H1 (cell line): Measurements from ENCODE around the gene ALPP. TPM values are rescaled to one million over a fixed set of nuclear protein-coding genes. Genes with fewer than 3 reads are reported as not detected.

Experiments
- CTCF ChIA-PET: fragments of 300-600 bp; sonication (Branson Sonifier 250); formaldehyde crosslinking; loops from one replicate; lab custom pipeline; 2021; ENCODE audit not compliant: partially characterized antibody; lab: Charles Lee
- POLR2A ChIA-PET: fragments of 300-600 bp; sonication (Branson Sonifier 250); formaldehyde crosslinking; loops from one replicate; lab custom pipeline; 2021; ENCODE audit warnings: inconsistent platforms; ENCODE audit not compliant: partially characterized antibody; lab: Charles Lee
- DNase-seq, 2 experiments: peaks; one replicate each; pipeline versions ENCODE4 v3.0.0 to v3.0.0-alpha.2; 2010 to 2022; ENCODE audit warnings: low spot score in 2 of 2, low read depth in 1 of 2, mixed read lengths in 1 of 2
- FAIRE-seq: peaks from 2 replicates; lab custom pipeline; 2011; peaks lifted over from hg19 to GRCh38; lab: Jason Lieb, UNC
- H2AFZ ChIP-seq: 2 replicates; pipeline ENCODE4 v1.8.1; 2012; ENCODE audit warnings: low read length, inconsistent platforms
- H2AK5ac ChIP-seq: 2 replicates; pipeline ENCODE4 v1.6.1; 2013; ENCODE audit warnings: low read depth, low read length
- H2BK120ac ChIP-seq: replicated peaks from 2 replicates; pipeline ENCODE3; 2013; ENCODE audit warnings: low read depth, low read length, inconsistent platforms
- H2BK12ac ChIP-seq: 2 replicates; pipeline ENCODE4 v1.6.1; 2013; ENCODE audit warnings: low read depth, low read length
- H2BK15ac ChIP-seq: 2 replicates; pipeline ENCODE4 v1.6.1; 2013; ENCODE audit warnings: low read length
- H2BK20ac ChIP-seq: 2 replicates; pipeline ENCODE4 v1.6.1; 2013; ENCODE audit warnings: low read length
- H2BK5ac ChIP-seq: 2 replicates; pipeline ENCODE4 v1.6.1; 2013; ENCODE audit warnings: low read depth, low read length
- H3K14ac ChIP-seq: 2 replicates; pipeline ENCODE4 v1.6.1; 2013; ENCODE audit warnings: inconsistent platforms; ENCODE audit not compliant: insufficient read length
- H3K18ac ChIP-seq: 2 replicates; pipeline ENCODE4 v1.6.1; 2013; ENCODE audit warnings: low read length; ENCODE audit errors: extremely low read depth
- H3K23ac ChIP-seq: 2 replicates; pipeline ENCODE4 v1.6.1; 2013; ENCODE audit warnings: inconsistent platforms; ENCODE audit not compliant: insufficient read length
- H3K23me2 ChIP-seq: 2 replicates; pipeline ENCODE4 v1.6.1; 2013; ENCODE audit warnings: low read depth, low read length
- H3K27ac ChIP-seq: 2 replicates; pipeline ENCODE4 v1.6.1; 2011; ENCODE audit warnings: low read depth, low read length, inconsistent platforms
- H3K27me3 ChIP-seq, 4 experiments: replicated peaks in 1 of 4; 1 replicate in 1 of 4; 2 replicates in 3 of 4; pipeline versions ENCODE4 v1.6.1 to v1.8.1; 2011 to 2013; ENCODE audit warnings: low read length in 3 of 4, mild to moderate bottlenecking in 3 of 4, inconsistent platforms in 2 of 4, mixed read lengths in 2 of 4, moderate library complexity in 1 of 4; ENCODE audit not compliant: control insufficient read depth in 3 of 4, insufficient read depth in 3 of 4; ENCODE audit errors: extremely low read depth in 1 of 4
- H3K36me3 ChIP-seq, 4 experiments: 2 replicates each; pipeline versions ENCODE4 v1.6.1 to v1.8.1; 2011 to 2013; ENCODE audit warnings: mild to moderate bottlenecking in 4 of 4, low read length in 3 of 4, moderate library complexity in 2 of 4, control low read depth in 1 of 4, inconsistent platforms in 1 of 4; ENCODE audit not compliant: insufficient read depth in 4 of 4, control insufficient read depth in 2 of 4
- H3K4ac ChIP-seq: replicated peaks from 2 replicates; pipeline ENCODE3; 2013; ENCODE audit warnings: low read length, low read depth, mixed read lengths, inconsistent platforms; ENCODE audit not compliant: insufficient read length
- H3K4me1 ChIP-seq, 4 experiments: replicated peaks in 1 of 4; 1 replicate in 1 of 4; 2 replicates in 3 of 4; pipeline versions ENCODE4 v1.6.1 to v1.8.1; 2011 to 2013; ENCODE audit warnings: low read length in 3 of 4, inconsistent platforms in 2 of 4, mixed read lengths in 1 of 4; ENCODE audit not compliant: insufficient read depth in 4 of 4, control insufficient read depth in 3 of 4
- H3K4me2 ChIP-seq, 2 experiments: 2 replicates each; pipeline versions ENCODE4 v1.6.1 to v1.8.1; 2011 to 2013; ENCODE audit warnings: low read depth in 2 of 2, low read length in 2 of 2, control low read depth in 1 of 2, inconsistent platforms in 1 of 2, mild to moderate bottlenecking in 1 of 2; ENCODE audit not compliant: insufficient read depth in 1 of 2
- H3K4me3 ChIP-seq, 4 experiments: fragments of 200-600, 300-600 bp in 1 of 4; sonication (generic), shearing (Covaris generic), sonication (Bioruptor Twin) in 1 of 4; 2 replicates each; pipeline versions ENCODE4 v1.5.1 to v1.8.1; 2011 to 2016; ENCODE audit warnings: low read length in 4 of 4, low read depth in 3 of 4, control low read depth in 2 of 4, inconsistent platforms in 2 of 4, mild to moderate bottlenecking in 2 of 4, mixed read lengths in 1 of 4, moderate library complexity in 1 of 4; ENCODE audit not compliant: insufficient read depth in 2 of 4; ENCODE audit errors: extremely low read depth in 1 of 4
- H3K56ac ChIP-seq: replicated peaks from 2 replicates; pipeline ENCODE3; 2013; ENCODE audit warnings: low read depth, mild to moderate bottlenecking, mixed read lengths, low read length, inconsistent platforms; ENCODE audit not compliant: insufficient read length
- H3K79me1 ChIP-seq: 2 replicates; pipeline ENCODE4 v1.6.1; 2013; ENCODE audit warnings: low read depth, low read length, control low read depth
- H3K79me2 ChIP-seq, 2 experiments: 2 replicates each; pipeline versions ENCODE4 v1.6.1 to v1.8.1; 2012 to 2013; ENCODE audit warnings: low read length in 2 of 2, mild to moderate bottlenecking in 2 of 2, inconsistent platforms in 1 of 2; ENCODE audit not compliant: insufficient read depth in 2 of 2, control insufficient read depth in 1 of 2
- H3K9ac ChIP-seq, 4 experiments: replicated peaks in 1 of 4; 1 replicate in 1 of 4; 2 replicates in 3 of 4; pipeline versions ENCODE4 v1.6.1 to v1.8.1; 2011 to 2013; ENCODE audit warnings: low read depth in 3 of 4, low read length in 3 of 4, control low read depth in 2 of 4, mild to moderate bottlenecking in 2 of 4, moderate library complexity in 2 of 4, inconsistent platforms in 1 of 4; ENCODE audit errors: extremely low read depth in 1 of 4
- H3K9me3 ChIP-seq, 2 experiments: 2 replicates each; pipeline versions ENCODE4 v1.6.1 to v1.8.1; 2012 to 2013; ENCODE audit warnings: mild to moderate bottlenecking in 2 of 2, moderate library complexity in 2 of 2, control low read depth in 1 of 2, inconsistent platforms in 1 of 2, low read depth in 1 of 2, low read length in 1 of 2, mixed read lengths in 1 of 2; ENCODE audit not compliant: insufficient read depth in 2 of 2
- H4K20me1 ChIP-seq, 2 experiments: replicated peaks in 1 of 2; 2 replicates each; pipeline versions ENCODE3 to v1.8.1; 2011 to 2013; ENCODE audit warnings: inconsistent platforms in 2 of 2, low read length in 2 of 2, mild to moderate bottlenecking in 1 of 2; ENCODE audit not compliant: insufficient read depth in 2 of 2, control insufficient read depth in 1 of 2
- H4K5ac ChIP-seq: 2 replicates; pipeline ENCODE4 v1.6.1; 2013; ENCODE audit warnings: low read length, low read depth, mixed read lengths, inconsistent platforms; ENCODE audit not compliant: insufficient read length
- H4K8ac ChIP-seq: 2 replicates; pipeline ENCODE4 v1.8.0; 2013; ENCODE audit warnings: mild to moderate bottlenecking, moderate library complexity, low read length, inconsistent platforms; ENCODE audit not compliant: insufficient read depth; ENCODE audit errors: extremely low read depth
- H4K91ac ChIP-seq: replicated peaks from 2 replicates; pipeline ENCODE3; 2013; ENCODE audit warnings: low read length, mixed read lengths, inconsistent platforms; ENCODE audit not compliant: insufficient read length
- CHD2 ChIP-seq: IDR thresholded peaks from 2 replicates; pipeline ENCODE4 v1.6.1; 2012; ENCODE audit warnings: low read length, improper control_type of control experiment
- CREB1 ChIP-seq: IDR thresholded peaks from 2 replicates; pipeline ENCODE4 v1.6.1; 2012; ENCODE audit warnings: inconsistent platforms
- EGR1 ChIP-seq: IDR thresholded peaks from 2 replicates; pipeline ENCODE4 v1.6.1; 2011; ENCODE audit warnings: low read depth, low read length, borderline replicate concordance
- WGBS, 2 experiments: shearing (Covaris generic) in 1 of 2; methylation state at CpG; one replicate each; pipeline versions ENCODE4 v1.1.6 to v1.1.7; 2013 to 2015; ENCODE audit warnings: low lambda C conversion rate in 2 of 2, mixed read lengths in 2 of 2, inconsistent platforms in 1 of 2, low coverage in 1 of 2, missing lambda C conversion rate in 1 of 2; ENCODE audit not compliant: insufficient replicate concordance in 2 of 2, insufficient coverage in 1 of 2, insufficient read length in 1 of 2; ENCODE audit errors: extremely low coverage in 1 of 2, missing lambda C conversion rate in 1 of 2; 5-methylcytosine and 5-hydroxymethylcytosine counted together
- polyA plus RNA-seq, 7 experiments: library from polyadenylated mRNA; depleted of rRNA in 3 of 7; stranded (reverse) in 5 of 7; unstranded in 2 of 7; fragments of >200 nt in 5 of 7; fragments of 200-250 nt in 2 of 7; gene quantifications; 1 replicate in 5 of 7; 2 replicates in 1 of 7; 4 replicates in 1 of 7; pipeline versions ENCODE4 v1.2.1 to v1.2.3, GENCODE V29; 2011 to 2013; ENCODE audit warnings: missing spikeins in 2 of 7, mixed read lengths in 2 of 7
- total RNA-seq: library from RNA; stranded (reverse); fragmentation: NEBNext Ultra II Directional; extraction: Animal tissue kit (Norgen Biotek cat#: 25700); gene quantifications from 2 replicates; pipeline ENCODE4 v1.2.1, GENCODE V29; 2021

The ALPP gene
- total and polyA plus RNA-seq, 2 of the 8 experiments (the other 6 are each of a cell fraction or from before 2014, with no cell fraction given) = 0.15 TPM

GRCh38 chr2:232396683-232397082 lies 18.1 kb downstream of the ALPP start:
- Histone ChIP-seq H2AFZ (no peak overlapping the region), H3K23me2 (no peaks in the 10 kb centered on the region), H2BK15ac (no peak overlapping the region), H2BK20ac (no peak overlapping the region), H3K23ac (no peak overlapping the region), H3K36me3 (peaks cover 0 to 7% (median 0%) of the 10 kb centered on the region in 4 experiments; a peak in 3 of 8 replicates), H3K4me1 (no peaks in the 10 kb centered on the region), H3K9ac (no peak overlapping the region), H3K4me3 (no peak overlapping the region), H4K8ac (no peak overlapping the region), H3K56ac (no peak overlapping the region), H3K4ac (no peak overlapping the region), H3K27ac (no peak overlapping the region), H3K4me2 (no peak overlapping the region), H2AK5ac (no peak overlapping the region), H3K9me3 (no peaks in the 10 kb centered on the region), H2BK12ac (no peak overlapping the region), H3K27me3 (no peaks in the 10 kb centered on the region), H2BK5ac (no peak overlapping the region; the same call in 1 of the 2 replicates), H3K14ac (no peak overlapping the region), H3K79me2 (no peaks in the 10 kb centered on the region), H4K20me1 (peaks cover 0 to 2% of the 10 kb centered on the region in 2 experiments), H4K5ac (no peak overlapping the region), H3K79me1 (no peaks in the 10 kb centered on the region), H2BK120ac (no peak overlapping the region), H4K91ac (peak overlapping the region; percentile 88), H3K18ac (no peak overlapping the region)
- WGBS, 2 experiments = 94% methylated on average over 2 of the region's 2 CpGs; no CpG with 5 or more reads in 1 of the 2 experiments
- DNase-seq = no peak
- TF ChIP-seq EGR1 (no peak), CHD2 (no peak), CREB1 (no peak)
- CTCF ChIA-PET = interaction anchor here (0.6 to 2.0 kb wide), 9 partner anchors 14 to 164 kb away, joined by 3 to 10 read pairs (median 4); no protein-coding TSS in a partner anchor
- POLR2A ChIA-PET = interaction anchor here (1.1 to 8.1 kb wide), 3 partner anchors 9 to 17 kb away, joined by 3 to 70 read pairs (median 4); partner anchors contain the start of gene ALPG
- no peak for FAIRE-seq
